GM18505 (cell line): Measurements from ENCODE around the gene MS4A7.

ENCODE experiments used
- ATAC-seq: cut with Tn5 transposase; IDR thresholded peaks from one replicate; pipeline ENCODE4 v1.9.1; 2021; ENCODE audit not compliant: unreplicated experiment
- POLR2A ChIP-seq: IDR thresholded peaks from 4 replicates; pipeline ENCODE4 v1.6.1; 2011; ENCODE audit warnings: borderline replicate concordance; ENCODE audit not compliant: insufficient read depth, insufficient read length; ENCODE audit errors: extremely low read depth

Gene MS4A7

GRCh38 chr11:60433401-60433800, 55.1 kb downstream of the MS4A7 start:
- no peak for ATAC-seq
- no peak for TF ChIP-seq POLR2A
